Keratinocyte (primary cell): ENCODE results near the gene BRIP1. TPM values are rescaled to one million over a fixed set of nuclear protein-coding genes. Genes with fewer than 3 reads are reported as not detected.

ENCODE experiments used
- DNase-seq: peaks from one replicate; pipeline ENCODE4 v3.0.0-alpha.2; 2011; ENCODE audit warnings: low read depth, missing footprints, low spot score
- FAIRE-seq: peaks from 2 replicates; lab custom pipeline; 2011; peaks lifted over from hg19 to GRCh38; lab: Jason Lieb, UNC
- H2AFZ ChIP-seq: 2 replicates; pipeline ENCODE4 v1.6.0; 2012; ENCODE audit warnings: low read length, control low read depth, inconsistent platforms; ENCODE audit not compliant: control insufficient read depth
- H3K27ac ChIP-seq: 2 replicates; pipeline ENCODE4 v1.5.1; 2011; ENCODE audit warnings: low read length; ENCODE audit not compliant: control insufficient read depth, insufficient read depth
- H3K27me3 ChIP-seq: 3 replicates; pipeline ENCODE4 v1.6.0; 2011; ENCODE audit warnings: low read length; ENCODE audit not compliant: control insufficient read depth, insufficient read depth; ENCODE audit errors: extremely low read depth
- H3K36me3 ChIP-seq, 2 experiments: 2 replicates in 1 of 2; 3 replicates in 1 of 2; pipeline ENCODE4 v1.5.1; 2011; ENCODE audit warnings: low read length in 2 of 2, mild to moderate bottlenecking in 1 of 2; ENCODE audit not compliant: control insufficient read depth in 2 of 2, insufficient read depth in 2 of 2; ENCODE audit errors: extremely low read depth in 1 of 2
- H3K4me1 ChIP-seq: 3 replicates; pipeline ENCODE4 v1.5.1; 2011; ENCODE audit warnings: low read length; ENCODE audit not compliant: control insufficient read depth, insufficient read depth; ENCODE audit errors: extremely low read depth
- H3K4me2 ChIP-seq: 3 replicates; pipeline ENCODE4 v1.6.0; 2011; ENCODE audit warnings: low read depth, low read length; ENCODE audit not compliant: control insufficient read depth, insufficient read depth; ENCODE audit errors: extremely low read depth
- H3K4me3 ChIP-seq, 3 experiments: fragments of 200-600 bp in 1 of 3; sonication (generic) in 1 of 3; 2 replicates in 2 of 3; 3 replicates in 1 of 3; pipeline ENCODE4 v1.5.1; 2011 to 2016; ENCODE audit warnings: low read length in 3 of 3, mild to moderate bottlenecking in 3 of 3, control low read depth in 2 of 3, inconsistent platforms in 1 of 3, low read depth in 1 of 3, mixed read lengths in 1 of 3, mixed run types in 1 of 3, moderate library complexity in 1 of 3; ENCODE audit not compliant: control insufficient read depth in 2 of 3, insufficient read depth in 2 of 3; ENCODE audit errors: extremely low read depth in 1 of 3
- H3K79me2 ChIP-seq: 2 replicates; pipeline ENCODE4 v1.6.0; 2012; ENCODE audit warnings: low read length; ENCODE audit not compliant: control insufficient read depth, insufficient read depth
- H3K9ac ChIP-seq: 3 replicates; pipeline ENCODE4 v1.6.0; 2011; ENCODE audit warnings: low read length; ENCODE audit not compliant: control insufficient read depth, insufficient read depth; ENCODE audit errors: extremely low read depth
- H3K9me1 ChIP-seq: 3 replicates; pipeline ENCODE4 v1.6.0; 2011; ENCODE audit warnings: low read length; ENCODE audit not compliant: control insufficient read depth, insufficient read depth; ENCODE audit errors: extremely low read depth
- H3K9me3 ChIP-seq: 2 replicates; pipeline ENCODE4 v1.5.1; 2012; ENCODE audit warnings: low read depth, low read length; ENCODE audit not compliant: control insufficient read depth
- H4K20me1 ChIP-seq: 3 replicates; pipeline ENCODE4 v1.6.0; 2011; ENCODE audit warnings: low read length; ENCODE audit not compliant: control insufficient read depth, insufficient read depth; ENCODE audit errors: extremely low read depth
- EZH2 ChIP-seq: IDR thresholded peaks from one replicate; pipeline ENCODE4 v1.6.1; 2012; ENCODE audit warnings: inconsistent platforms, mild to moderate bottlenecking, low read length, moderate library complexity
- dilution Hi-C: fragments of 300-500 bp; cut with MboI; formaldehyde crosslinking; loops from one replicate; pipeline ENCODE4 v1.7.0; 2020; ENCODE audit warnings: low sequenced_read_pairs; ENCODE audit not compliant: extremely low pct_ligation_motif_present
- polyA plus RNA-seq, 5 experiments: library from polyadenylated mRNA; depleted of rRNA in 3 of 5; stranded (reverse) in 3 of 5; stranded (forward) in 1 of 5; unstranded in 1 of 5; fragments of >200 nt; gene quantifications; 1 replicate in 1 of 5; 2 replicates in 3 of 5; 3 replicates in 1 of 5; pipeline versions ENCODE4 v1.2.1 to v1.2.3, GENCODE V29; 2011 to 2012; ENCODE audit warnings: missing spikeins in 2 of 5, low read depth in 1 of 5, low replicate concordance in 1 of 5
- TF ChIP-seq, protein P1 (sequence below), 3 experiments: IDR thresholded peaks in 1 of 3; conservative IDR thresholded peaks in 1 of 3; optimal IDR thresholded peaks in 1 of 3; 2 replicates in 2 of 3; 3 replicates in 1 of 3; pipeline versions ENCODE3 to v1.5.1; 2011; ENCODE audit warnings: low read length in 3 of 3, mild to moderate bottlenecking in 3 of 3, moderate library complexity in 2 of 3, control low read depth in 1 of 3, inconsistent platforms in 1 of 3; ENCODE audit not compliant: insufficient read depth in 2 of 3; ENCODE audit errors: extremely low read depth in 1 of 3

The BRIP1 gene
- polyA plus RNA-seq, 1 donor (not counting 4 experiments of a cell fraction or from before 2014, with no cell fraction given) = 4.0 TPM

DNA sequence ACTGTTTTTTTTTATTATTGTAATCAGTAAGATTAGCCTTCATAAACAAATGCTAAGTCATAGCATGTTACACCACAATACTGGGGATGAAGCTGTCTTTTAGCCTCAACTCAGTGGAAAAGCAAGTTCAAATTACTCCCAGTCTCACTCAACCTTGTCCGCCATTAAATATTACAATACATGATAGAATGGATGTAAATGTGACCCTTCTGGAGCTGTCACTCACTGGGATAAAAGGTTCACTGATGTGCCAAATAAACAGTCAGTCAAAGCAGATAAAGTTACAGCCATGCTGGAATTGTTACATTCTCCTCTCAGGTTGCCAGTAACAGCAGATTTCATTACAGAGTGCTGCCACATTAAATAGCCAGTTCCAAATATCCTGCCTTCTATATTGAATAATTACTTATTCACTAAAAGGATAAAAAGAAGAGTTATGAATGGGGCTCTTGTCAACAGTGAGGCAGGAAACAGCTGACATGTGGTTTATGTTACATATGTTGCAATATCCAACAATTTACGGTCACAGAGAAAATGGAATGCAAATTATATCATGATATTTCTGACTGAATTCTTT, 53.4 kb downstream of the BRIP1 start:
- DNase-seq (no peak), FAIRE-seq (no peak)
- no peaks in the 10 kb centered on the region for H3K9me1 ChIP-seq
- H2AFZ ChIP-seq = peak overlapping the region; percentile 5
- peak overlapping the region; percentile 39 for H3K4me2 ChIP-seq
- H3K27me3 ChIP-seq = no peaks in the 10 kb centered on the region
- no peak overlapping the region for H3K9ac ChIP-seq
- no peak for TF ChIP-seq EZH2
- TF ChIP-seq, protein P1, sequence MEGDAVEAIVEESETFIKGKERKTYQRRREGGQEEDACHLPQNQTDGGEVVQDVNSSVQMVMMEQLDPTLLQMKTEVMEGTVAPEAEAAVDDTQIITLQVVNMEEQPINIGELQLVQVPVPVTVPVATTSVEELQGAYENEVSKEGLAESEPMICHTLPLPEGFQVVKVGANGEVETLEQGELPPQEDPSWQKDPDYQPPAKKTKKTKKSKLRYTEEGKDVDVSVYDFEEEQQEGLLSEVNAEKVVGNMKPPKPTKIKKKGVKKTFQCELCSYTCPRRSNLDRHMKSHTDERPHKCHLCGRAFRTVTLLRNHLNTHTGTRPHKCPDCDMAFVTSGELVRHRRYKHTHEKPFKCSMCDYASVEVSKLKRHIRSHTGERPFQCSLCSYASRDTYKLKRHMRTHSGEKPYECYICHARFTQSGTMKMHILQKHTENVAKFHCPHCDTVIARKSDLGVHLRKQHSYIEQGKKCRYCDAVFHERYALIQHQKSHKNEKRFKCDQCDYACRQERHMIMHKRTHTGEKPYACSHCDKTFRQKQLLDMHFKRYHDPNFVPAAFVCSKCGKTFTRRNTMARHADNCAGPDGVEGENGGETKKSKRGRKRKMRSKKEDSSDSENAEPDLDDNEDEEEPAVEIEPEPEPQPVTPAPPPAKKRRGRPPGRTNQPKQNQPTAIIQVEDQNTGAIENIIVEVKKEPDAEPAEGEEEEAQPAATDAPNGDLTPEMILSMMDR (optimal IDR thresholded peaks at IDR 0.05 in 1 of 3, IDR thresholded peaks at IDR 0.05 in 1 of 3, conservative IDR thresholded peaks at IDR 0.05 in 1 of 3; ENCODE audit: extremely low read depth in 1 of 3, insufficient read depth in 2 of 3, low read length in 3 of 3) = no peak
- dilution Hi-C loops = no loop called here
- peaks cover 19% of the 10 kb centered on the region for H3K4me1 ChIP-seq
- no peak overlapping the region for H3K4me3 ChIP-seq
- H3K79me2 ChIP-seq = no peaks in the 10 kb centered on the region
- no peaks in the 10 kb centered on the region for H3K9me3 ChIP-seq
- H3K27ac ChIP-seq = peak overlapping the region; percentile 23
- H4K20me1 ChIP-seq = no peaks in the 10 kb centered on the region
- no peaks in the 10 kb centered on the region for H3K36me3 ChIP-seq

DNA sequence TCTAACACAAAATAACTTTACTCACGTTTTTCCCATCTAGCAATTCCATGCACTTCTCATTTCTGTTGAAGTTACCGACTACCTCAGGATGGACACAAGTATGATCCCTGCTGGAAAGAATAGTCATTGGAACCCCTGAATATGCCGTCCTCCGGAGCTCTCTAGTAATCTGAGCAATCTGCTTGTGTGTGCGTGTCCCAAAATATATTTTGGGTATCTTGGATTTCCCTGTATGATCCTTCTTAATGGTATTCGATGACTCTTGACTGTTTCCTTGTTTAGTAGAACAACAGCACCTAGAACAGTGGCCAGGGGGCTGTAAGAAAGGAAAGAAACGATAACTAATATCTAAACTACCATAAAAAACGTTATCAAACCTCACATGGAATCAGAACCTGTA, 54.9 kb downstream of the BRIP1 start:
- Histone ChIP-seq H3K27me3 (no peaks in the 10 kb centered on the region), H3K4me3 (no peak overlapping the region), H3K9ac (no peak overlapping the region), H3K36me3 (no peaks in the 10 kb centered on the region), H3K9me1 (no peaks in the 10 kb centered on the region), H3K27ac (no peak overlapping the region), H3K4me1 (peaks cover 19% of the 10 kb centered on the region), H3K4me2 (no peak overlapping the region), H2AFZ (no peak overlapping the region), H3K9me3 (no peaks in the 10 kb centered on the region), H3K79me2 (no peaks in the 10 kb centered on the region), H4K20me1 (no peaks in the 10 kb centered on the region)
- no peak for TF ChIP-seq EZH2
- TF ChIP-seq, protein P1 (optimal IDR thresholded peaks at IDR 0.05 in 1 of 3, IDR thresholded peaks at IDR 0.05 in 1 of 3, conservative IDR thresholded peaks at IDR 0.05 in 1 of 3; ENCODE audit: extremely low read depth in 1 of 3, insufficient read depth in 2 of 3, low read length in 3 of 3) = no peak
- DNase-seq (no peak), FAIRE-seq (no peak)
- dilution Hi-C loops = no loop called here
